ENCODE data around the gene SLC39A6. TPM values are rescaled to one million over a fixed set of nuclear protein-coding genes. Genes with fewer than 3 reads are reported as not detected.
A peak's percentile ranks its signal among the peaks of the same experiment; 100 is the strongest.
"Not testable (repeated sequence)": the region's sequence is repeated elsewhere in the genome, so short reads cannot be mapped to it uniquely, and the experiment has no call there.

Gene SLC39A6
- total RNA-seq, 1 donor from 2014 or later, result 83.7 TPM

DNA sequence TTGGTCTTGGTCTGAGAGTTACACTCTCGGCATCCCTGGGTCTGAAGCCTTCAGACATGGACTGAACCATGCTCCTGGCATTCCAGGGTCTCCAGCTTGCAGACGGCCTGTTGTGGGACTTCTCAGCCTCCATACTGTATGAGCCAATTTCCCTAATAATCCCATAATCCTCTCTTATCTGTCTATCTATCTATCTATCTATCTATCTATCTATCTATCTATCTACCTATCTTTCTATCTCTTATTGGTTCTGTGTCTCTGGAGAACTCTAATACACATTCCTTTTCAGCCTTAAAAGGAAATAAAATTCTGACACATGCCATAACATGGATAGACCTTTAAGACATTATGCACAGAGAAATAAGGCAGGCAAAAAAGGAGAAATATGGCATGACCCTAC, 24.4 kb downstream of the SLC39A6 start:
- TF ChIP-seq, protein P1, sequence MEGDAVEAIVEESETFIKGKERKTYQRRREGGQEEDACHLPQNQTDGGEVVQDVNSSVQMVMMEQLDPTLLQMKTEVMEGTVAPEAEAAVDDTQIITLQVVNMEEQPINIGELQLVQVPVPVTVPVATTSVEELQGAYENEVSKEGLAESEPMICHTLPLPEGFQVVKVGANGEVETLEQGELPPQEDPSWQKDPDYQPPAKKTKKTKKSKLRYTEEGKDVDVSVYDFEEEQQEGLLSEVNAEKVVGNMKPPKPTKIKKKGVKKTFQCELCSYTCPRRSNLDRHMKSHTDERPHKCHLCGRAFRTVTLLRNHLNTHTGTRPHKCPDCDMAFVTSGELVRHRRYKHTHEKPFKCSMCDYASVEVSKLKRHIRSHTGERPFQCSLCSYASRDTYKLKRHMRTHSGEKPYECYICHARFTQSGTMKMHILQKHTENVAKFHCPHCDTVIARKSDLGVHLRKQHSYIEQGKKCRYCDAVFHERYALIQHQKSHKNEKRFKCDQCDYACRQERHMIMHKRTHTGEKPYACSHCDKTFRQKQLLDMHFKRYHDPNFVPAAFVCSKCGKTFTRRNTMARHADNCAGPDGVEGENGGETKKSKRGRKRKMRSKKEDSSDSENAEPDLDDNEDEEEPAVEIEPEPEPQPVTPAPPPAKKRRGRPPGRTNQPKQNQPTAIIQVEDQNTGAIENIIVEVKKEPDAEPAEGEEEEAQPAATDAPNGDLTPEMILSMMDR (conservative IDR thresholded peaks at IDR 0.05; ENCODE audit: low read depth, low read length), result no peak
- DNase-seq (ENCODE audit: low read depth), result no peak
- no peak overlapping the region for H3K4me3 ChIP-seq (ENCODE audit: low read depth, low read length)

GRCh38 chr18:36101943-36102342, 27.2 kb downstream of the SLC39A6 start:
- no peak overlapping the region for H3K4me3 ChIP-seq (ENCODE audit: low read depth, low read length)
- TF ChIP-seq, protein P1 (conservative IDR thresholded peaks at IDR 0.05; ENCODE audit: low read depth, low read length), result no peak
- DNase-seq (ENCODE audit: low read depth), result no peak

GRCh38 chr18:36099311-36099710, 29.8 kb downstream of the SLC39A6 start:
- DNase-seq (ENCODE audit: low read depth), result no peak
- H3K4me3 ChIP-seq (ENCODE audit: low read depth, low read length), result no peak overlapping the region
- TF ChIP-seq, protein P1 (conservative IDR thresholded peaks at IDR 0.05; ENCODE audit: low read depth, low read length), result no peak

DNA sequence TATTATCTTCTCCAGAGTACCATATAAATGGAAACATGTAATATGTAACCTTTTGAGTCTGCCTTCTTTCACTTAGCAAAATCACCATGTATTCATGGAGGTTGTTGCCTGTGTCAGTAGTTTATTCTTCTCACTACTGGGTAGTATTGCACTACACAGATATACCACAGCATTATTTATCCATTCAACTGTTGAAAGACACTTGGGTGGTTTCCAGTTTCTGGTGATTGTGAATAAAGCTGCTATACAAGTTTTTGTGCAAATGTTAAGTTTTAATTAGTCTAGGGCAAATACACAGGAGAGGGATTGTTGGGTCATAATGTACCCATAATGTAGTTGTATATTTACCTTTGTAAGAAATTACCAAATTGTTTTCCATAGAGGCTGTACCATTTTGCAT, 32.2 kb downstream of the SLC39A6 start:
- TF ChIP-seq, protein P1 (conservative IDR thresholded peaks at IDR 0.05; ENCODE audit: low read depth, low read length), result no peak
- DNase-seq (ENCODE audit: low read depth), result no peak
- H3K4me3 ChIP-seq (ENCODE audit: low read depth, low read length), result no peak overlapping the region

DNA sequence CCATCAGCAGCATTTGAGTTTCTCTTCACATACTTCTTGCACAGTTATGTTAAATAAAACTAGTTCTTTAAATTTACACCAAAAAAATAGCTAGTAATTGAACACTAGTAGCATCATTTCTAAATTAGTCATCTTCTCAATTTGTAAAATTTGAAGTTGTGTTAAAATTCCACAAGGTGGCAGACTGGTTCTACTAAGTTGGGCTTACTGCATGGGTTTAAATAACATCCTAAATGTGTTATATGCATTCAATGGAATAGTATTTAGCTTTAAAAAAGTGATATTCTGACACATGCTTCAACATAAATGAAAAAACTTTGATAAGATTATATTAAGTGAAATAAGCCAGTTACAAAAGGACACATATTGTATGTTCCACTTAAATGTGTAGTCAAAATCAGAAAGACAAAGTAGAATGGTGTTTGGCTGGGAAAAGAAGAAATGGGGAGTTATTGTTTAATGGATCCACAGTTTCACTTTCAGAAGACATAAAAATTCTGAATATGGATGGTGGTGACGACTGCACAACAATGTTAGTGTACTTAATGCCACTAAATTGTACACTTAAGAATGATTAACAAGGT, 33.1 kb downstream of the SLC39A6 start:
- no peak overlapping the region for H3K4me3 ChIP-seq (ENCODE audit: low read depth, low read length)
- peak; percentile 37 for DNase-seq (ENCODE audit: low read depth)
- TF ChIP-seq, protein P1 (conservative IDR thresholded peaks at IDR 0.05; ENCODE audit: low read depth, low read length), result peak; percentile 60

- no peak overlapping the region for H3K4me3 ChIP-seq (ENCODE audit: low read depth, low read length)
- no peak for DNase-seq (ENCODE audit: low read depth)
- TF ChIP-seq, protein P1 (conservative IDR thresholded peaks at IDR 0.05; ENCODE audit: low read depth, low read length), result no peak
These were observed 34.7 kb downstream of the SLC39A6 start for GRCh38 chr18:36094431-36094830.

DNA sequence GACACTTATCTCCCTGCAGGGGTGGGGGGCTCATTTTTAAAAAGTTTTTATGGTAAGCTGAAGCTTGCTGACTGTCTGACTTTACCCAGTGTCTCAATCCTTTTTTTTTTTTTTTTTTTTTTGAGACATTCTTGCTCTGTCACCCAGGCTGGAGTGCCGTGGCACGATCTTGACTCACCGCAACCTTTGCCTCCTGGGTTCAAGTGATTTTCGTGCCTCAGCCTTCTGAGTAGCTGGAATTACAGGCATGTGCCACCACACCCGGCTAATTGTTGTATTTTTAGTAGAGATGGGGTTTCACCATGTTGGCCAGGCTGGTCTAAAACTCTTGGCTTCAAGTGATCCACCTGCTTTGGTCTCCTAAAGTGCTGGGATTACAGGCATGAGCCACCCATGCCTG, 37.0 kb downstream of the SLC39A6 start:
- H3K4me3 ChIP-seq (ENCODE audit: low read depth, low read length), result not testable (repeated sequence)
- peak; percentile 29 for DNase-seq (ENCODE audit: low read depth)
